Neural progenitor cell (in vitro differentiated cells): ENCODE measurements around the gene PIAS3. TPM values are rescaled to one million over a fixed set of nuclear protein-coding genes. Genes with fewer than 3 reads are reported as not detected.

Source experiments
- DNase-seq: peaks from one replicate; pipeline ENCODE4 v3.0.0-alpha.2; 2016; ENCODE audit warnings: low spot score
- H2AFZ ChIP-seq: fragments of 200-600 bp; sonication (generic); replicated peaks from 2 replicates; pipeline ENCODE4 v1.6.1; 2016; ENCODE audit warnings: antibody characterized with exemption
- H3F3A ChIP-seq: fragments of 200-600 bp; sonication (generic); 2 replicates; pipeline ENCODE4 v1.6.1; 2016; ENCODE audit warnings: antibody characterized with exemption, low read depth
- H3K27ac ChIP-seq: fragments of 200-600 bp; sonication (generic); 2 replicates; pipeline ENCODE4 v1.5.1; 2016; ENCODE audit warnings: mild to moderate bottlenecking
- H3K27me3 ChIP-seq: fragments of 200-600 bp; sonication (generic); 2 replicates; pipeline ENCODE4 v1.6.1; 2016; ENCODE audit warnings: mild to moderate bottlenecking, moderate library complexity
- H3K36me3 ChIP-seq: fragments of 200-600 bp; sonication (generic); 2 replicates; pipeline ENCODE4 v1.5.1; 2016
- H3K4me1 ChIP-seq: fragments of 200-600 bp; sonication (generic); 2 replicates; pipeline ENCODE4 v1.6.1; 2016; ENCODE audit warnings: mixed run types
- H3K4me2 ChIP-seq: fragments of 200-600 bp; sonication (generic); 2 replicates; pipeline ENCODE4 v1.6.1; 2016
- H3K4me3 ChIP-seq: fragments of 200-600 bp; sonication (generic); 2 replicates; pipeline ENCODE4 v1.5.1; 2016
- H3K79me2 ChIP-seq: fragments of 200-600 bp; sonication (generic); 2 replicates; pipeline ENCODE4 v1.6.1; 2016; ENCODE audit warnings: low read depth
- H3K9ac ChIP-seq: fragments of 200-600 bp; sonication (generic); 2 replicates; pipeline ENCODE4 v1.6.1; 2016
- H3K9me3 ChIP-seq: fragments of 200-600 bp; sonication (generic); 2 replicates; pipeline ENCODE4 v1.5.1; 2016; ENCODE audit warnings: low read depth
- H4K20me1 ChIP-seq: fragments of 200-600 bp; sonication (generic); 2 replicates; pipeline ENCODE4 v1.6.1; 2016; ENCODE audit warnings: low read depth
- H3K27ac Mint-ChIP-seq: 3 replicates; pipeline ENCODE4 v1.8.0; 2021; ENCODE audit warnings: mixed read lengths
- H3K27me3 Mint-ChIP-seq: 2 replicates; pipeline ENCODE4 v1.8.0; 2022; ENCODE audit warnings: low read depth, mild to moderate bottlenecking, inconsistent platforms, moderate library complexity, mixed read lengths; ENCODE audit not compliant: insufficient read depth
- H3K36me3 Mint-ChIP-seq: 3 replicates; pipeline ENCODE4 v1.8.0; 2021; ENCODE audit warnings: mixed read lengths
- H3K4me1 Mint-ChIP-seq: 3 replicates; pipeline ENCODE4 v1.8.0; 2021; ENCODE audit warnings: mixed read lengths
- H3K4me3 Mint-ChIP-seq: 3 replicates; pipeline ENCODE4 v1.8.0; 2021; ENCODE audit warnings: mild to moderate bottlenecking, moderate library complexity, mixed read lengths
- H3K9me3 Mint-ChIP-seq: 3 replicates; pipeline ENCODE4 v1.8.0; 2020; ENCODE audit warnings: mixed read lengths
- EZH2 ChIP-seq: fragments of 200-600 bp; sonication (generic); IDR thresholded peaks from 2 replicates; pipeline ENCODE4 v1.6.1; 2017; ENCODE audit warnings: antibody characterized with exemption, mild to moderate bottlenecking, moderate library complexity
- EZH2phosphoT487 ChIP-seq: fragments of 200-600 bp; sonication (generic); IDR thresholded peaks from 2 replicates; pipeline ENCODE4 v1.6.1; 2017; ENCODE audit warnings: antibody characterized with exemption
- total RNA-seq: library from RNA; depleted of rRNA; stranded (reverse); fragments of >200 nt; gene quantifications from 2 replicates; pipeline ENCODE4 v1.2.3, GENCODE V29; 2015; ENCODE audit warnings: low replicate concordance
- TF ChIP-seq, protein P1 (sequence below): fragments of 200-600 bp; sonication (generic); IDR thresholded peaks from 2 replicates; pipeline ENCODE4 v1.5.1; 2017; ENCODE audit warnings: antibody characterized with exemption, mild to moderate bottlenecking

The PIAS3 gene
- total RNA-seq, 1 donor from 2014 or later: 15.7 TPM

- no peaks in the 10 kb centered on the region for H3K9me3 Mint-ChIP-seq
Measured at GRCh38 chr1:145857170-145857569, 1.7 kb downstream of the PIAS3 start.

GRCh38 chr1:145855426-145855948, 3.4 kb downstream of the PIAS3 start:
- H3K4me3 Mint-ChIP-seq: peak overlapping the region; percentile 36

More at GRCh38 chr1:145857170-145857569, 1.7 kb downstream of the PIAS3 start:
- Histone ChIP-seq H3K27ac (no peak overlapping the region), H3K9me3 (no peaks in the 10 kb centered on the region), H3F3A (peaks cover 22% of the 10 kb centered on the region), H3K4me3 (no peak overlapping the region), H3K9ac (no peak overlapping the region), H3K4me2 (no peak overlapping the region), H3K79me2 (peaks cover 15% of the 10 kb centered on the region), H4K20me1 (no peaks in the 10 kb centered on the region), H3K36me3 (no peaks in the 10 kb centered on the region), H3K4me1 (no peaks in the 10 kb centered on the region), H2AFZ (no peak overlapping the region), H3K27me3 (no peaks in the 10 kb centered on the region)
- H3K4me3 Mint-ChIP-seq: peak overlapping the region; percentile 98
- H3K27ac Mint-ChIP-seq: no peak overlapping the region
- TF ChIP-seq EZH2 (no peak), EZH2phosphoT487 (no peak)
- TF ChIP-seq, protein P1, sequence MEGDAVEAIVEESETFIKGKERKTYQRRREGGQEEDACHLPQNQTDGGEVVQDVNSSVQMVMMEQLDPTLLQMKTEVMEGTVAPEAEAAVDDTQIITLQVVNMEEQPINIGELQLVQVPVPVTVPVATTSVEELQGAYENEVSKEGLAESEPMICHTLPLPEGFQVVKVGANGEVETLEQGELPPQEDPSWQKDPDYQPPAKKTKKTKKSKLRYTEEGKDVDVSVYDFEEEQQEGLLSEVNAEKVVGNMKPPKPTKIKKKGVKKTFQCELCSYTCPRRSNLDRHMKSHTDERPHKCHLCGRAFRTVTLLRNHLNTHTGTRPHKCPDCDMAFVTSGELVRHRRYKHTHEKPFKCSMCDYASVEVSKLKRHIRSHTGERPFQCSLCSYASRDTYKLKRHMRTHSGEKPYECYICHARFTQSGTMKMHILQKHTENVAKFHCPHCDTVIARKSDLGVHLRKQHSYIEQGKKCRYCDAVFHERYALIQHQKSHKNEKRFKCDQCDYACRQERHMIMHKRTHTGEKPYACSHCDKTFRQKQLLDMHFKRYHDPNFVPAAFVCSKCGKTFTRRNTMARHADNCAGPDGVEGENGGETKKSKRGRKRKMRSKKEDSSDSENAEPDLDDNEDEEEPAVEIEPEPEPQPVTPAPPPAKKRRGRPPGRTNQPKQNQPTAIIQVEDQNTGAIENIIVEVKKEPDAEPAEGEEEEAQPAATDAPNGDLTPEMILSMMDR: no peak
- H3K36me3 Mint-ChIP-seq: peaks cover 35% of the 10 kb centered on the region
- peaks cover 10% of the 10 kb centered on the region for H3K4me1 Mint-ChIP-seq
- no peaks in the 10 kb centered on the region for H3K27me3 Mint-ChIP-seq
- DNase-seq: no peak

DNA sequence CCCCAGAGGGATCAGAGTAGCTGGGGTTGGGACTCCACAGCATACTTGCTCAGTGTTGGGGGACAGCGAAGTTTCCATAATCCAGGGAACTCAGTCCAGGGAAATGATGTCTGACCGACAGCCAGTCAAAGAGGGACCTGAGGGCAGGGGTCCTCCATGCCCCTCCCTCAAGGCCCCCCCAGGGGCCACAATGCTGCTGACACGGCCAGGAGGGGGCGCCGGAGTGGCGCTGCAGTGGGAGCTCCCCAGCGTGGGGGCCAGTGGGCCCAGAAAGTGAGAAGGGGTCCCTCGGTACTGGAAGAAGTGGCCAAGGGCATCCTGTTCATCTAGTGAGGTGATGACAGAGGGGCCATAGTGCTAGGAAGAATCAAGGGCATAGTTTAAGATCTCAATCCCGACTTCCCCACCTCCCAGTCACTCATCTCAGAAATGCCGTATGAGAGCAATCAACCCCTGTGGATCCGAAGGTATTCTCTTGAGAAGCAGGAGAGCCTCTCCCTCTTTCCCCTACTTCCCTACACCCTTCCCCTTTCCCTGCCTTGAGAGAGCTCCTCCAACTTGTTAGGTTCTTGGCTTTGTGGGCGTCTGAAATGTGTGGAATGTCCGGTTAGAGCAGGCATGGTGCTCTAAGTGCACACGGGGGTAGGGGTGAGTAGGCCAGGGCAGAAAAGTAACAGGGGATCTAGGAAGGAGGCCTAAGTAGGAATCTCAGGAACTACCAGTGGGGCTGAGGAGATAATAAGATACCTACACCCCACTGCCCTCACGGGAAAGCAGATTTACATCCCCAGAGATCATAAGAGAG, 9.3 kb downstream of the PIAS3 start:
- no peaks in the 10 kb centered on the region for H3K36me3 ChIP-seq
- Mint-ChIP-seq H3K36me3 (peaks cover 33% of the 10 kb centered on the region), H3K27me3 (peaks cover 2% of the 10 kb centered on the region), H3K4me1 (peaks cover 3% of the 10 kb centered on the region), H3K9me3 (no peaks in the 10 kb centered on the region), H3K4me3 (no peak overlapping the region), H3K27ac (no peak overlapping the region)
- H3K79me2 ChIP-seq: no peaks in the 10 kb centered on the region
- TF ChIP-seq, protein P1: peak; percentile 51
- TF ChIP-seq EZH2 (no peak), EZH2phosphoT487 (no peak)
- H2AFZ ChIP-seq: no peak overlapping the region
- H3K4me1 ChIP-seq: no peaks in the 10 kb centered on the region
- no peaks in the 10 kb centered on the region for H4K20me1 ChIP-seq
- peak; percentile 20 for DNase-seq
- peaks cover 22% of the 10 kb centered on the region for H3F3A ChIP-seq
- H3K27ac ChIP-seq: no peak overlapping the region
- no peak overlapping the region for H3K9ac ChIP-seq
- H3K9me3 ChIP-seq: no peaks in the 10 kb centered on the region
- no peak overlapping the region for H3K4me3 ChIP-seq
- peaks cover 8% of the 10 kb centered on the region for H3K27me3 ChIP-seq
- H3K4me2 ChIP-seq: no peak overlapping the region

More at GRCh38 chr1:145855426-145855948, 3.4 kb downstream of the PIAS3 start:
- TF ChIP-seq EZH2phosphoT487 (no peak), EZH2 (no peak)
- TF ChIP-seq, protein P1: no peak
- no peak overlapping the region for H3K4me3 ChIP-seq
- Mint-ChIP-seq H3K27ac (no peak overlapping the region), H3K36me3 (peaks cover 46% of the 10 kb centered on the region), H3K9me3 (no peaks in the 10 kb centered on the region), H3K4me1 (peaks cover 6% of the 10 kb centered on the region), H3K27me3 (no peaks in the 10 kb centered on the region)
- H3F3A ChIP-seq: peaks cover 16% of the 10 kb centered on the region
- H4K20me1 ChIP-seq: no peaks in the 10 kb centered on the region
- no peaks in the 10 kb centered on the region for H3K27me3 ChIP-seq
- H2AFZ ChIP-seq: no peak overlapping the region
- no peak overlapping the region for H3K9ac ChIP-seq
- no peak overlapping the region for H3K27ac ChIP-seq
- no peaks in the 10 kb centered on the region for H3K4me1 ChIP-seq
- DNase-seq: no peak
- no peaks in the 10 kb centered on the region for H3K9me3 ChIP-seq
- H3K4me2 ChIP-seq: no peak overlapping the region
- no peaks in the 10 kb centered on the region for H3K36me3 ChIP-seq
- H3K79me2 ChIP-seq: peaks cover 15% of the 10 kb centered on the region
